Cerebellar cortex (tissue), 1 donor: Measurements from ENCODE around the gene ENPP6.

Source experiments
- DNase-seq: peaks from one replicate; pipeline ENCODE4 v3.0.0-alpha.2; 2015; ENCODE audit warnings: low spot score

The ENPP6 gene

GRCh38 chr4:184217634-184218033, at the start of gene ENPP6:
Gene ENPP6 (minus strand): TSS chr4:184217873. CDS start chr4:184217819, 54 bp downstream.
- DNase-seq: no peak

- DNase-seq: no peak
Measured at GRCh38 chr4:184267206-184267608, 49.5 kb upstream of the ENPP6 start.

- DNase-seq: no peak
Measured at GRCh38 chr4:184265546-184266351, 48.1 kb upstream of the ENPP6 start.

GRCh38 chr4:184263910-184264732, 46.4 kb upstream of the ENPP6 start:
- DNase-seq: peak; percentile 94

- DNase-seq: no peak
Measured at GRCh38 chr4:184263461-184263860, 45.8 kb upstream of the ENPP6 start.

- no peak for DNase-seq
Measured at GRCh38 chr4:184262901-184263300, 45.2 kb upstream of the ENPP6 start.

GRCh38 chr4:184261246-184261645, 43.6 kb upstream of the ENPP6 start:
- DNase-seq: no peak

GRCh38 chr4:184259866-184260265, 42.2 kb upstream of the ENPP6 start:
- no peak for DNase-seq

- no peak for DNase-seq
Measured at GRCh38 chr4:184259081-184259480, 41.4 kb upstream of the ENPP6 start.

- no peak for DNase-seq
Measured at GRCh38 chr4:184255871-184256642, 38.4 kb upstream of the ENPP6 start.

- DNase-seq: no peak
Measured at GRCh38 chr4:184255361-184255760, 37.7 kb upstream of the ENPP6 start.

- no peak for DNase-seq
Measured at GRCh38 chr4:184253072-184253420, 35.4 kb upstream of the ENPP6 start.

- no peak for DNase-seq
Measured at GRCh38 chr4:184252136-184253071, 34.7 kb upstream of the ENPP6 start.

GRCh38 chr4:184251670-184251980, 34.0 kb upstream of the ENPP6 start:
- no peak for DNase-seq

GRCh38 chr4:184250795-184251669, 33.4 kb upstream of the ENPP6 start:
- DNase-seq: peak; percentile 52

- no peak for DNase-seq
Measured at GRCh38 chr4:184248216-184248615, 30.5 kb upstream of the ENPP6 start.

- DNase-seq: no peak
Measured at GRCh38 chr4:184247421-184247820, 29.7 kb upstream of the ENPP6 start.

- no peak for DNase-seq
Measured at GRCh38 chr4:184246426-184246825, 28.8 kb upstream of the ENPP6 start.

- DNase-seq: no peak
Measured at GRCh38 chr4:184238072-184238745, 20.5 kb upstream of the ENPP6 start.

GRCh38 chr4:184237612-184238011, 19.9 kb upstream of the ENPP6 start:
- DNase-seq: no peak
